Stimulated activated CD4-positive, alpha-beta T cell treated with anti-CD3 and anti-CD28 coated beads, TNF-alpha, amount 100 ng/mL, for 4 hours (primary cell): ENCODE results near the gene RNLS.
"Not testable (repeated sequence)": the region's sequence is repeated elsewhere in the genome, so short reads cannot be mapped to it uniquely, and the experiment has no call there.

Experiments
- DNase-seq, 3 experiments: peaks; one replicate each; pipeline ENCODE4 v3.0.0-alpha.2; 2020; ENCODE audit warnings: low read depth in 3 of 3

Gene RNLS

GRCh38 chr10:88523739-88524400 lies 59.2 kb downstream of the RNLS start:
- DNase-seq: no peak

- DNase-seq: no peak
These were observed 60.4 kb downstream of the RNLS start for GRCh38 chr10:88522715-88523114.

DNA sequence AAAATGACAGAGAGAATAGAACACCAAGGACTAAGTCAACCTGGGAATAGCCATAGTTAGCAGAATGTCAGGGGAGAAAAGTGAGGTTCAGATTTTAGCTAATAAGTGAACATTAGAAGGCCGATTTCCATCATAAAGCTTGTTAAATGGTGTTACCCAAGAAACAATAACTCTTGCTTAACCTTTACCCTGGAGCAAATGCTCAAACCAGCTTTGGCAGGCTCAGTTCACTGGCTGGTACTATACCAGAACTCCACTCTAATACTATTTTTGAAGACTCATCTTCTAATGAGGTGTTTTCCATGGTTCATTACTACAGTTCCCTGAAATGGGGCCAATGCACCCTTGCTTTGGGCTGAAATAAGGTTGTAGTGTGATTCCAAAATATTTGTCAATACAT lies 61.3 kb downstream of the RNLS start:
- no peak for DNase-seq

- no peak for DNase-seq
These were observed 67.9 kb downstream of the RNLS start for GRCh38 chr10:88515235-88515634.

DNA sequence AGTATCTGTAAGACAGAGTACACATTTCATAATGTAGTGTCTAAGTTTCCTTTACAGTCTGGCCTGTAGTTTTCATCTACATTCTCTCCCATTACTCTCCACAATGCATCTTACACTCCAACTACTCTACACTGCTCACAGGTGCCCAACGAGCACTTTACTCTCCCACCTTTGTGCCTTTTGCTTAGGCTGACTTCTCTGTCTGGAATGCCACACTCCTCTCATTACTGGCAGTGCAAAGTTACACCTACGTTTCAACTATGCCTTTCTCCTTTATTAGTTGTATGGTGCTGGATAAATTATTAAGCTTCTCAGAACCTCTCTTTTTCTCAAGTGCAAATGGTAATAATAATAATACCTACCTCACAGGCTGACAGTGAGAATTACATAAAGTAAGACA lies 70.5 kb downstream of the RNLS start:
- DNase-seq: no peak

DNA sequence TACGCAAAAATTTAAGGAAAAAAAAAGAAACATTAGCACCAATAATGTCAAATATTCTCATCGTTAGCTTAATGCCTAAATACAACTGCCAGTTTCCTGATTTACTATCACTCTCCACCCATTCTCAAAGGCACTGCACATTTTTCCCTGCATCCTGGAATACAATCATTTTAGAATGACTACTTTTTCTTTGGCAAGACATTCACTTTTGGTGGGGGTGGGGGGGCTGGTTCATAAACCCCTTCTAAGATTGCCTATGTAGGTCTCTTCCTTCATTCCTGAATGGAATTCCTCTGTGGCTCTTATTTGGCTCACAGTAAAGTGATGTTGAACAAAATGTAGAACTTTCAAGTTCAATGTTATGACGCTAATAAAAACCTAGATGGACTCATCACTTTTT lies 74.3 kb downstream of the RNLS start:
- no peak for DNase-seq

DNA sequence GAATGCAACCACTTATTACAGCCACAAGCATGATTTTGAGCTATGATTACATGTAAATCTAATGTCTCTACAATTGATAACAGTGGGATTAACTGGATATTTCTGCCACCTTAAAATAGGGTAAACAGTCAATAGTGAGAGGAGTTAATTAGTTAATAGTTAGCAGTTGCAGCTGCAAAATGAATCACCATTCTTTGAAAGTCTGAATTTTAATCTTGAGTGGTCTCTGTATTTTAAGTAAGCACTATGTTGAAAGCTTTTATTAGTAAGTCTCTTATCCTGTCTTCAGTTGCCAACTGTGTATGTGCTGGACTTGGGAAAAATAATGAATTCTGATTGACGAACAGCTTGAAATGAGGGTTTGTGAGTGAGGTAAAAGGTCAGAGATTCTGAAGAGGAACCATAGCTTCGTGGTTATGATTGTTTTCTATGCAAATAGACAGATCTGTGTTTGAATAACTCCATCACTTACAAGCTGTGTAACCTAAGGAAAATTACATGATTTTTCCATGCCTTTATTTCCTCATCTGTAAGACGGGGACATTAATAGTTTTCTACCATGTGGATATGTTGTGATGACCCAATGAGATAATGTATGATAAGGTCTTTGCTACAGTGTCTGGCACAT lies 75.2 kb downstream of the RNLS start:
- DNase-seq: no peak

DNA sequence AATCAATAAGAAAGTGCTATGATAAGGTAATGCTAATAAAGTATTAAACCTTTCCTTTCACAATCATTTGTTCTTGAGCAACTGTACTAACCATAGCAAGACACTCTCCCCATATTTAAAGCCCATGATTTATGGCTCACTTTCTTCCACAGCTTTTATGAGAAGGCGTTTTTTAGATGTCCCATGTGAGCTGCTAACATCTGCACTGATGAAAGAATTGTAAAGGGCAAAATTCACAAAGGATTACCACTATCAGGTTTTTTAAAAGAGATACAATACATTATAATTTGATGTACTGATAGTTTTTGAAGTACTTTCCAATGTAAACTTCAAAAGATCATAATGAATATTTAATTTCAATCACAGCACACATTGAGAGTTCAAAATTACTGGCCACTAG lies 75.7 kb downstream of the RNLS start:
- no peak for DNase-seq

DNA sequence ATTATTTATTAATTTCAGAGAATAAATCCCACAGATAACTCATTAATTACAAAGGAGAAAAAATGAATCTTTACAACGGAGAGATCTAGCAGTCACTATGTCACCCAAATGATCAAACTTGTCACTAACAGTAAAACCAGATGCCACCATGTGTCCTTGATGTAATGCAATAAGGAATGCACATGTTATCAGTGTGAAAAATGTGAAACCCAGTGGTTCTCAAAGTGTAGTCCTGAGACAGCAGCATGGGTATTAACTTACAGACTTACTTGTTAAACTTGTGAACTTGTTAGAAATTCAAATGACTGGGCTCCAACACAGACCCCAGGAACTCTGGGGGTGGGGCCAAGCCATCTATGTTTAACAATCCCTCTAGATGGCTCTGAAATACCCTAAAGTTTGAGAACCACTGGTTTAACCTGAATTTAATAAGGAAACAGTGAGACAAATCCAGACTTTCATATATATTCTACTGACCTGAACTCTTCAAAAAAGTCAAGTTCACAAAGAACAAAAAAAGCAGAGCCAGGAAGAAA lies 77.4 kb downstream of the RNLS start:
- DNase-seq: no peak

DNA sequence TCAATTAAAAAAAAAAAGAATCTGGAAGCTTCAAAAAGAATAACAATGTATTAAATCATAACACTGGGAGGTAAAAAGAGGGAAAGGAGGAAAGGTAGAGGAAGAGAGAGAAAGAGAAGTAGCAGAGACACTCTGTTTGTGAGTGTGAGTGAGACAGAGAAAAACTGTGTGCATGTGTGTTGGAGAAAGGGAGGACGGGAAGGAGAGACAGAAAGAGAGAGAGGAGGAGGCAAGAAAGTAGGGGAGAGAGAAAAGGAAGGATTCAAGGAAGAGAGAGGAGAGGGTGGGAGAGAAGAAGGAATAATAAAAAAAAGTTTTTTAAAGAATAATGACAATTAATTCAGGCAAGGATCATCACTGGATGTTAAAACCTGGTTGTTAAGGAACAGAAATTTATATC lies 77.9 kb downstream of the RNLS start:
- DNase-seq: no peak

DNA sequence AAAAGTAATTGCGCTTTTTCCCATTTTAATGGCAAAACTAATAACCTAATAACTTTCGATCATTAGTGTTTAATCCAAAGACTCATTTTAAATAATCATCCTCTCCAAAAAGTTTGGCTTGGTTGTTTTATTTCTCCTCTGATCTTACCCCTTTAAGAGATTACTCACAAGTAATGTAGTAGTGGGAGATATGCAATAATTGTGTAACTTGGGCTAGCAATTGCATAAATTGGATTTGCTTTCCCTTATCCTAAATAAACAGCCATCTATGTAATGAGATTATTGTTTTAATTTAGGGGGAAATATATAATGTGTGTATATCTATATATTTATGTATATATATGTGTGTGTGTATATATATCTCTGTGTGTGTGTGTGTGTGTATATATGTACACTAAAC lies 82.5 kb downstream of the RNLS start:
- no peak for DNase-seq

DNA sequence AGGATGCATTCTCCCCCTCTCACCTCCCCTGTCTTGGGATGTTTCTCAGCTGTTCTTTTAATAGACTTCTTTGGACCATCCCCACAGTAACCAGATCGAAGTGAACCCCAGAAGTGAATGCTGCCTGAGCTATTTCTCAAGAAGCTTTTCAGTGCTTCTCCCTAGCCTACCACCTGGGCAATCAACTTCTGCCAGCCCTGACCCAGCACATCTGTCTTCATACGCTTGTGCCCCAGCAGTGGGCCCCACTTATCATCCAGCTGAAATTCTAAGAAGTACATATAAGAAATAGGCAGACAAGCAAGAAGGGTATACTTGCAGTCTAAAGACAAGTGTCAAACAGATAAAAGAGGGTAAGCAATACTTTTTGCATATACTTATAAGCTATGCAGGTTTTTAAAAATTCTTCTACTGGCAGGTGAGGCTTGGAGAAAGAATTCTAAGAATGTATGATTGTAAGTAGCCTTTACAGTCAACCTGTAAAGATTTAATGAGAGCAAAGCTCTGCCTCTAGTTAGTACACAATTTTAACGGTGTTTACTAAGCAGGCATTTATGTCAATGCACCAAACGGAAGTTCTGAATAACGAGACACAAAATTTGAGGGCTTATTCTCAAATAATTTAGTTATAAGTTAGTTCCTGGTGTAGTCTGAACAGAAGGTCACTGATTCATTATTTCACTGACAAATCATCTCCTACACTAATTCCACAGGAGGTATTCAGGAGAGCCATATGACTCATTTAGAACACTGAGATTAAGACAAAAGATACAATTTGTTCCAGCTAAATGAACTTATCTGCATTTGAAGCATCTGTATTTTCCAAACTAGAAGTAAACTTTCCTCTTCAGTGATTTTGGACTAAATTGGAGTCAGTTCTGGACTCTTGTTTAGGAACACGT lies 83.3 kb downstream of the RNLS start:
- DNase-seq: no peak

DNA sequence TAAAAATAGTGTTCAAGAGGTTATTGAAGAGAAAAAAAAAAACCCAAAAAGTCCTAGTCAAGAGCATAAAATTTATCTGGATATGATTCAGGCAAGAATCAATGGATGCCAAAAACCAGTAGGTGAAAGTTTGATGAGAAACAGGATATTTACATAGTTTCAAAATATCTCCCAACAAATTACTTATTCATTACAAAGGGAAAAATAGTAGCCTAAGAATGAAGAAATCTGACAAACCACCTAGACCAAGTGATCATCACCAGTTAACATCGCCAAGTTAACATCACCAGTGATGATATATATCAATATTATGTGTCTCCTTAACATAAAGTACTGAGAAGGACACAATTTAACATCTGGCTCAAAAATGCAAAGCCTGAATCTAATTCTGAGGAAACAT lies 85.2 kb downstream of the RNLS start:
- DNase-seq: no peak

- no peak for DNase-seq
These were observed 88.6 kb downstream of the RNLS start for GRCh38 chr10:88494537-88494936.

DNA sequence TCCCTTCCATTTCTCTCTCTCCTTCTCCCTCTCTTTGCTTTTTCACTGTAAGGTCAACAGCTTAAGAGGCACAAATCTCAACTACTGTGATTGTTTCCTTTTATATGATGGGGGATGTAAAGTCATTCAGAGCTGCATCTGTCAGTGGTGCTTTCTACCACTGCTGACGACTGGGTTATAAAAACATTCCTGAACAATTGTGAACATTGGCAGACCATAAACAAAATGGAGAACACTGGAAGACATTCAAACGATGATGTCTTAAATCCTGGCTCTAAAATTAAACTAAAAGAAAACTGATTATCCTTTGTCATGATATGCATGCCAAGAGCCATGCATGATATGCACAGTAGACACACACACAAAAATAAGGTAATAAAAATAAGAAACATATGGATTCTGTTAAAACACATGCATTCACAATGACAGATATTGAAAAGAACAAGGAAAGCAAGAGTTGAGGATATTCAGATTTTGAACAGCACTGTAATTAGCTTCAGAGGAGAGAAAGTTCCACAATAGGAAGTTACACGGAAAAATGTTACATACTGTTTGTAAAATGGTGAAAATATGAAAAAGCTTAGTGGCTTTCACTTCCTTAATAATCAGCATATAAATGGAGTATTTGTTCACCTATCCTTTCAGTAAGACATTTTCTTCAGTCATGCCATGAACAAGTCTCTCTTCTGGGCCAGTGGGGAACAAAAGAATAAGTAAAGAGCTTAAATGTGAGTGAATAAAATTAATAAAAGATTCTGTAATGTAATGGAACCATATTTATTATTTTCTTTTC lies 89.2 kb downstream of the RNLS start:
- no peak for DNase-seq

GRCh38 chr10:88491314-88491713 lies 91.8 kb downstream of the RNLS start:
- DNase-seq: no peak

DNA sequence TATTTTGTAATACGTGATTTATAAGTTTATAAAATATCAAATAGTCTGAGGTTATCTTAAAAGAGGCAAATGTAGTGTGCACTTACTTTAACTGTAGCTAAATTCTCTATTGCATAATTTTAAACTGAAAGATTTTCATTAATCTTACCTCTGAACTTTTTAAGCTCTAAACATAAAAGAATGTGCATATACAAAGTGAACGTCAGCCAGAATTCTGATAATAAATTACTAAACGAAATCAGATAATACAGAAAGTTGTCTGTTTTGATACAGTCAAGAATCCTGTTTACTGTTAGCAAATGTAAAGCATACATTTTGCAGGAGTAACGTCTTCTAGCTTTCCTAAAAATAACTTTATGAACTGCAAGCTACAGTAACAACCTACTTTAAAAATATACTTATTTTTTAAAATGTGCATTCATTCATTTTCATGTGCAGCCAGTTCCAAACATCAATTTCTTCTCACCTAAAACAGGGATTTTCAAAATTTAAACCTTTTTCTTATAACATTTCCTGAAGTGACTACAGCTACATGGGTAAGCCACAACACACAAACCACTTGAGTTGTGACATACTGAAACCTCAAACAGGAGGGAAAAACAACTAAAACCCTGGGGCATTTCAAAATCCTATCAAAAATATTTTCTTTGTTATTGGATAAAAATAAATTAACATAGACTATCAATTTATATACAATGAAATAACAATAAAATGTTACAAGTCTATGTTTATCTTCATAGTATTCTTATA lies 92.7 kb downstream of the RNLS start:
- DNase-seq: no peak

DNA sequence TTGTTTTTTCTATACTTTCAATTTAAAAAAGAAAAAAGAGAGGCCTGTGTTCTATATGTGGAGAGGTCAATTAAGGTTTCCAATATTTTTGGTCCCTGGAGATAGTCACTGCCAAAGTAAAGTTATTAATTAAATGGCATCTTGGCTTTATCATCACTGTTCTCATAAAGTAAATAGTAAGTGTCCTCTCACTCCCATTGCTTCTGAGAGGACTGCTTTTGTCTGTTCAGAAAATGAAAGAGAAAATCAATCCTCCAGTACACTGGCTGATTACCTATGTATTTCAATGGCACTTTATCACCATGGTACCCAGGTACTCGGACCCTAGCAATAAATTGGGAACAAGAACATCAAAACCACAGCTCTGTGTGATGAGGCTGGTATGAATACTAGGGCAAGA lies 94.0 kb downstream of the RNLS start:
- no peak for DNase-seq

DNA sequence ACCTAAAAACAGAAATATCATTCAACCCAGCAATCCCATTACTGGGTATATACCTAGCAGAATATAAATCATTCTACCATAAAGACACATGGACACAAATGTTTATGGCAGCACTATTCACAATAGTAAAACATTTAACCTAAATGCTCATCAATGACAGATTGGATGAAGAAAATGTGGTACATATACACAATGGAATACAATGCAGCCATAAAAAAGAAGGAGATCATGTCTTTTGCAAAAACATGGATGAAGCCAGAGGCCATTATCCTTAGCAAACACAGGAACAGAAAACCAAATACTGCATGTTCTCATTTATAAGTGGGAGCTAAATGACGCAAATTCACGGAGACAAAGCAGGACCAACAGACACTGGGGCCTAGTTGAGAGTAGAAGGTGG lies 96.3 kb downstream of the RNLS start:
- DNase-seq: not testable (repeated sequence)

DNA sequence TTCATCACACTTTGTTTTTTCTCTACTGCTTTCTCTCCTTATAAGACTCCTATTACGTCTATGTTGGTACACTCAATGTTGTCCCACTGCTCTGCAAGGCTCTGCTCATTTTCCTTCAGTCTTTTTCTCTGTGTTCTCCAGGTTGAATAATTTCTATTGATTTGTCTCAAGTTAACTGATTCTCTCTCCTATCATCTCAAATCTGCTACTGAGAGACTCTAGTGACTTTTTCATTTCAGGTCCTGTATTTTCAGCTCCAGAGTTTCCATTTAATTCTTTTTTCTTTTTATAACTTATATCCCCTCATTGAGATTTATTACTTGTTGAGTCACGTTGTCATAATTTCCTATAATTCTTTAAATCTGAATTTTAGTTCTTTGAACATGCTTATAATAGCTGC lies 100.9 kb downstream of the RNLS start:
- DNase-seq: no peak

GRCh38 chr10:88478256-88478655 lies 104.9 kb downstream of the RNLS start:
- no peak for DNase-seq
